GM19395 (cell line): Measurements from ENCODE around the gene SHQ1.
"Not testable (repeated sequence)": the region's sequence is repeated elsewhere in the genome, so short reads cannot be mapped to it uniquely, and the experiment has no call there.

Experiments used
- ATAC-seq: cut with Tn5 transposase; IDR thresholded peaks from one replicate; pipeline ENCODE4 v1.9.1; 2021; ENCODE audit warnings: mild to moderate bottlenecking, moderate library complexity; ENCODE audit not compliant: unreplicated experiment

The SHQ1 gene

GRCh38 chr3:72754582-72754981 is 93.7 kb downstream of the SHQ1 start:
- no peak for ATAC-seq

GRCh38 chr3:72753495-72753894 is 94.8 kb downstream of the SHQ1 start:
- no peak for ATAC-seq

GRCh38 chr3:72750405-72750965 is 97.8 kb downstream of the SHQ1 start:
- ATAC-seq = no peak

GRCh38 chr3:72748659-72749058 is 99.6 kb downstream of the SHQ1 start:
- no peak for ATAC-seq

- ATAC-seq = no peak
These were observed 101.5 kb downstream of the SHQ1 start for GRCh38 chr3:72746430-72747411.

- ATAC-seq = no peak
These were observed 102.9 kb downstream of the SHQ1 start for GRCh38 chr3:72745146-72745999.

- ATAC-seq = no peak
These were observed 103.9 kb downstream of the SHQ1 start for GRCh38 chr3:72744330-72744729.

- no peak for ATAC-seq
These were observed 108.4 kb downstream of the SHQ1 start for GRCh38 chr3:72739531-72740466.

GRCh38 chr3:72738752-72739530 is 109.3 kb downstream of the SHQ1 start:
- peak; percentile 75 for ATAC-seq

- ATAC-seq = not testable (repeated sequence)
These were observed 113.2 kb downstream of the SHQ1 start for GRCh38 chr3:72735072-72735471.

GRCh38 chr3:72733676-72734075 is 114.6 kb downstream of the SHQ1 start:
- no peak for ATAC-seq

GRCh38 chr3:72732666-72733345 is 115.4 kb downstream of the SHQ1 start:
- not testable (repeated sequence) for ATAC-seq

- ATAC-seq = no peak
These were observed 119.2 kb downstream of the SHQ1 start for GRCh38 chr3:72728958-72729467.

- ATAC-seq = no peak
These were observed 119.8 kb downstream of the SHQ1 start for GRCh38 chr3:72728329-72728889.

- no peak for ATAC-seq
These were observed 120.5 kb downstream of the SHQ1 start for GRCh38 chr3:72727726-72728125.

GRCh38 chr3:72727172-72727571 is 121.1 kb downstream of the SHQ1 start:
- no peak for ATAC-seq

GRCh38 chr3:72725229-72725628 is 123.0 kb downstream of the SHQ1 start:
- ATAC-seq = no peak

- ATAC-seq = no peak
These were observed 124.2 kb downstream of the SHQ1 start for GRCh38 chr3:72724070-72724469.
